ENCODE data around the gene CLIC5. TPM values are rescaled to one million over a fixed set of nuclear protein-coding genes. Genes with fewer than 3 reads are reported as not detected.

The CLIC5 gene
- total RNA-seq, 1 experiment from 2014 or later: 0.20 TPM

GRCh38 chr6:45987856-45988255 lies 27.8 kb downstream of the CLIC5 start:
- no peak for TF ChIP-seq CTCF (conservative IDR thresholded peaks at IDR 0.05)
- no peak overlapping the region for H2BK12ac ChIP-seq (ENCODE audit: insufficient read length, low read depth, low read length)
- H3K9ac ChIP-seq (ENCODE audit: extremely low read depth, insufficient read length, low read length): no peak overlapping the region
- no peaks in the 10 kb centered on the region for H3K27me3 ChIP-seq (ENCODE audit: insufficient read depth, low read length)
- H3K14ac ChIP-seq (ENCODE audit: insufficient read depth, low read length): no peak overlapping the region
- Mint-ChIP-seq H3K27me3 (ENCODE audit: low read depth) (no peaks in the 10 kb centered on the region), H3K9me3 (no peaks in the 10 kb centered on the region), H3K4me3 (no peak overlapping the region), H3K4me1 (peaks cover 0 to 9% of the 10 kb centered on the region in 2 experiments; a peak in 2 of 4 replicates), H3K27ac (no peak overlapping the region; a peak in 1 of 7 replicates), H3K36me3 (ENCODE audit: insufficient read depth in 1 of 3, low read depth in 3 of 3) (no peaks in the 10 kb centered on the region)
- no peak overlapping the region for H2BK20ac ChIP-seq (ENCODE audit: low read depth, low read length, poor library complexity, severe bottlenecking)
- H3K27ac ChIP-seq (ENCODE audit: insufficient read length, low read depth, low read length): no peak overlapping the region
- H2BK15ac ChIP-seq (ENCODE audit: low read depth, low read length): no peak overlapping the region
- WGBS (ENCODE audit: extremely low coverage, insufficient read length, low lambda C conversion rate): no CpG with 5 or more reads among the region's 1 CpG
- no peak overlapping the region for H2AFZ ChIP-seq (ENCODE audit: low read length)
- H2BK5ac ChIP-seq (ENCODE audit: insufficient read length, low read length): no peak overlapping the region
- H3K4me1 ChIP-seq (ENCODE audit: insufficient read depth, low read length): no peaks in the 10 kb centered on the region
- no peak overlapping the region for H3K23ac ChIP-seq (ENCODE audit: insufficient read length, low read depth, low read length)
- H3T11ph ChIP-seq (ENCODE audit: low read length): no peak overlapping the region
- no peak overlapping the region for H3K56ac ChIP-seq (ENCODE audit: insufficient read length, low read depth, low read length)
- no peak overlapping the region for H4K91ac ChIP-seq (ENCODE audit: insufficient read length, low read depth, low read length)
- H3K4me2 ChIP-seq (ENCODE audit: insufficient read depth, insufficient read length, low read length): no peak overlapping the region
- H2BK120ac ChIP-seq (ENCODE audit: low read depth, low read length, poor library complexity, severe bottlenecking): no peak overlapping the region
- H3K79me2 ChIP-seq (ENCODE audit: insufficient read depth, low read length): no peaks in the 10 kb centered on the region
- H3K23me2 ChIP-seq (ENCODE audit: insufficient read length, low read depth, low read length, poor library complexity, severe bottlenecking): no peaks in the 10 kb centered on the region
- H4K20me1 ChIP-seq (ENCODE audit: control insufficient read depth, insufficient read depth, insufficient read length): no peaks in the 10 kb centered on the region
- no peaks in the 10 kb centered on the region for H3K9me3 ChIP-seq (ENCODE audit: control insufficient read depth, low read depth, low read length)
- no peaks in the 10 kb centered on the region for H3K79me1 ChIP-seq (ENCODE audit: insufficient read depth, low read depth, low read length, poor library complexity, severe bottlenecking)
- no peak overlapping the region for H4K5ac ChIP-seq (ENCODE audit: insufficient read length, low read depth, low read length)
- H2AK5ac ChIP-seq (ENCODE audit: insufficient read length, low read length): no peak overlapping the region
- no peak overlapping the region for H3K4ac ChIP-seq (ENCODE audit: low read depth, low read length)
- H4K8ac ChIP-seq (replicated peaks; ENCODE audit: insufficient read length, low read depth, low read length): no peak overlapping the region
- no peak overlapping the region for H3K18ac ChIP-seq (ENCODE audit: insufficient read length, low read depth, low read length)
- no peak for DNase-seq

All from H9 (cell line).